IMR-90 (cell line): ENCODE data around the gene LRRC10. TPM values are rescaled to one million over a fixed set of nuclear protein-coding genes. Genes with fewer than 3 reads are reported as not detected.

Experiments used
- ATAC-seq: fragments of 200-7000 bp; cut with Tn5 transposase; 2 replicates; pipeline ENCODE4 v1.9.1; 2020; ENCODE audit warnings: low read depth, mild to moderate bottlenecking, moderate library complexity
- BruUV-seq: library from RNA; stranded (reverse); fragments of 400-500 nt; replicated peaks from 2 replicates; lab custom pipeline; 2021; lab: Mats Ljungman, UMichigan
- CTCF ChIA-PET: fragments of 300-600 bp; formaldehyde crosslinking; extraction: SDS; loops from one replicate; lab custom pipeline; 2021; ENCODE audit warnings: antibody characterized with exemption; lab: Yijun Ruan, JAX
- POLR2A ChIA-PET: fragments of 300-600 bp; sonication (Branson Sonifier 250); formaldehyde crosslinking; loops from one replicate; lab custom pipeline; 2022; ENCODE audit warnings: antibody characterized with exemption; ENCODE audit not compliant: unreplicated experiment; lab: Charles Lee
- DNase-seq: peaks from one replicate; pipeline ENCODE4 v3.0.0; 2013
- H2AFZ ChIP-seq: replicated peaks from 2 replicates; pipeline ENCODE3; 2013; ENCODE audit warnings: low read length, mild to moderate bottlenecking; ENCODE audit not compliant: poor library complexity
- H2AK5ac ChIP-seq: 2 replicates; pipeline ENCODE4 v1.6.1; 2013; ENCODE audit warnings: low read depth, low read length, inconsistent platforms
- H2AK9ac ChIP-seq: replicated peaks from 2 replicates; pipeline ENCODE3; 2013; ENCODE audit warnings: mild to moderate bottlenecking, low read depth, low read length, moderate library complexity; ENCODE audit not compliant: poor library complexity
- H2BK120ac ChIP-seq: 2 replicates; pipeline ENCODE4 v1.6.1; 2013; ENCODE audit warnings: low read depth, low read length, inconsistent platforms
- H2BK15ac ChIP-seq: 3 replicates; pipeline ENCODE4 v1.6.1; 2013; ENCODE audit warnings: low read depth, low read length, inconsistent platforms
- H2BK20ac ChIP-seq: 2 replicates; pipeline ENCODE4 v1.6.1; 2013; ENCODE audit warnings: low read depth, mild to moderate bottlenecking, inconsistent platforms, low read length, moderate library complexity
- H2BK5ac ChIP-seq: 2 replicates; pipeline ENCODE4 v1.6.1; 2013; ENCODE audit warnings: mild to moderate bottlenecking, low read depth, low read length, inconsistent platforms; ENCODE audit not compliant: poor library complexity, severe bottlenecking
- H3K14ac ChIP-seq: replicated peaks from 2 replicates; pipeline ENCODE4 v1.6.1; 2013; ENCODE audit warnings: low read depth, low read length, inconsistent platforms
- H3K18ac ChIP-seq: 2 replicates; pipeline ENCODE4 v1.6.1; 2013; ENCODE audit warnings: low read depth, low read length, control low read depth
- H3K23ac ChIP-seq: 2 replicates; pipeline ENCODE4 v1.6.1; 2013; ENCODE audit warnings: low read depth, low read length, inconsistent platforms
- H3K27ac ChIP-seq: 2 replicates; pipeline ENCODE4 v1.5.1; 2013; ENCODE audit warnings: mild to moderate bottlenecking, control low read depth, low read length; ENCODE audit not compliant: insufficient read depth
- H3K27me3 ChIP-seq: 2 replicates; pipeline ENCODE4 v1.6.1; 2013; ENCODE audit warnings: low read length; ENCODE audit not compliant: control insufficient read depth, insufficient read depth
- H3K36me3 ChIP-seq: 2 replicates; pipeline ENCODE4 v1.6.1; 2013; ENCODE audit warnings: low read length, mixed read lengths; ENCODE audit not compliant: control insufficient read depth, insufficient read depth
- H3K4ac ChIP-seq: 2 replicates; pipeline ENCODE4 v1.6.1; 2013; ENCODE audit warnings: low read depth, low read length, inconsistent platforms
- H3K4me1 ChIP-seq: 2 replicates; pipeline ENCODE4 v1.6.1; 2013; ENCODE audit warnings: low read length, mixed read lengths; ENCODE audit not compliant: control insufficient read depth, insufficient read depth
- H3K4me2 ChIP-seq: 2 replicates; pipeline ENCODE4 v1.6.1; 2013; ENCODE audit warnings: low read depth, mild to moderate bottlenecking, control low read depth, low read length, moderate library complexity
- H3K4me3 ChIP-seq: 2 replicates; pipeline ENCODE4 v1.5.1; 2013; ENCODE audit warnings: low read depth, mild to moderate bottlenecking, control low read depth, low read length, moderate library complexity; ENCODE audit not compliant: insufficient read depth
- H3K56ac ChIP-seq: 2 replicates; pipeline ENCODE4 v1.6.1; 2013; ENCODE audit warnings: low read length, inconsistent platforms; ENCODE audit not compliant: insufficient read depth; ENCODE audit errors: extremely low read depth
- H3K79me1 ChIP-seq, 2 experiments: 2 replicates each; pipeline ENCODE4 v1.6.1; 2013; ENCODE audit warnings: low read length in 2 of 2, inconsistent platforms in 1 of 2, low read depth in 1 of 2
- H3K9ac ChIP-seq: 2 replicates; pipeline ENCODE4 v1.6.1; 2013; ENCODE audit warnings: low read depth, low read length, control low read depth
- H3K9me1 ChIP-seq: 2 replicates; pipeline ENCODE4 v1.6.1; 2013; ENCODE audit warnings: low read length, inconsistent platforms; ENCODE audit not compliant: insufficient read depth
- H3K9me3 ChIP-seq: 2 replicates; pipeline ENCODE4 v1.6.1; 2013; ENCODE audit warnings: low read length; ENCODE audit not compliant: control insufficient read depth, insufficient read depth
- H4K20me1 ChIP-seq: 2 replicates; pipeline ENCODE4 v1.6.1; 2013; ENCODE audit warnings: low read length, inconsistent platforms; ENCODE audit not compliant: insufficient read depth
- H4K5ac ChIP-seq: 2 replicates; pipeline ENCODE4 v1.6.1; 2013; ENCODE audit warnings: mild to moderate bottlenecking, low read depth, low read length, control low read depth
- H4K8ac ChIP-seq, 2 experiments: 2 replicates each; pipeline ENCODE4 v1.6.1; 2013; ENCODE audit warnings: low read depth in 2 of 2, low read length in 2 of 2, control low read depth in 1 of 2, inconsistent platforms in 1 of 2
- H4K91ac ChIP-seq: 2 replicates; pipeline ENCODE4 v1.6.1; 2013; ENCODE audit warnings: low read depth, low read length, inconsistent platforms; ENCODE audit not compliant: insufficient read depth
- BHLHE40 ChIP-seq: fragments of 150-350 bp; IDR thresholded peaks from 2 replicates; pipeline ENCODE4 v1.6.1; 2016; ENCODE audit warnings: mild to moderate bottlenecking, low read depth, low read length
- CEBPB ChIP-seq: IDR thresholded peaks from 2 replicates; pipeline ENCODE4 v1.6.1; 2012; ENCODE audit warnings: low read depth, low read length, improper control_type of control experiment
- CHD1 ChIP-seq: IDR thresholded peaks from 2 replicates; pipeline ENCODE4 v1.6.1; 2012; ENCODE audit warnings: low read depth, low read length, improper control_type of control experiment
- CTCF ChIP-seq: conservative IDR thresholded peaks from 2 replicates; pipeline ENCODE4 v1.5.1; 2012; ENCODE audit warnings: mild to moderate bottlenecking, low read depth, low read length, improper control_type of control experiment
- FOS ChIP-seq: fragments of 150-350 bp; IDR thresholded peaks from 2 replicates; pipeline ENCODE4 v1.6.1; 2016; ENCODE audit warnings: low read depth, low read length
- MAFK ChIP-seq: IDR thresholded peaks from 2 replicates; pipeline ENCODE4 v1.6.1; 2012; ENCODE audit warnings: low read depth, low read length, improper control_type of control experiment
- MAZ ChIP-seq: IDR thresholded peaks from 2 replicates; pipeline ENCODE4 v1.6.1; 2012; ENCODE audit warnings: low read depth, mild to moderate bottlenecking, low read length, improper control_type of control experiment, moderate library complexity, borderline replicate concordance
- MXI1 ChIP-seq: IDR thresholded peaks from 2 replicates; pipeline ENCODE4 v1.6.1; 2012; ENCODE audit warnings: low read depth, mild to moderate bottlenecking, low read length, moderate library complexity, borderline replicate concordance
- NFE2L2 ChIP-seq: fragments of 150-350 bp; IDR thresholded peaks from 2 replicates; pipeline ENCODE4 v1.6.1; 2016; ENCODE audit warnings: low read depth, mild to moderate bottlenecking, low read length
- POLR2A ChIP-seq: IDR thresholded peaks from 2 replicates; pipeline ENCODE4 v1.6.1; 2012; ENCODE audit warnings: mild to moderate bottlenecking, low read depth, low read length
- RAD21 ChIP-seq: IDR thresholded peaks from 2 replicates; pipeline ENCODE4 v1.6.1; 2012; ENCODE audit warnings: low read length, improper control_type of control experiment
- RCOR1 ChIP-seq: IDR thresholded peaks from 2 replicates; pipeline ENCODE4 v1.6.1; 2012; ENCODE audit warnings: mild to moderate bottlenecking, low read length, improper control_type of control experiment; ENCODE audit not compliant: insufficient replicate concordance
- RFX5 ChIP-seq: IDR thresholded peaks from 2 replicates; pipeline ENCODE4 v1.8.0; 2012; ENCODE audit warnings: low read depth, mild to moderate bottlenecking, low read length, moderate library complexity
- SMC3 ChIP-seq: fragments of 150-350 bp; IDR thresholded peaks from 2 replicates; pipeline ENCODE4 v1.6.1; 2016; ENCODE audit warnings: low read depth, mild to moderate bottlenecking, antibody characterized with exemption, low read length, moderate library complexity
- USF2 ChIP-seq: fragments of 150-350 bp; IDR thresholded peaks from 2 replicates; pipeline ENCODE4 v1.6.1; 2017; ENCODE audit warnings: mild to moderate bottlenecking, antibody characterized with exemption, low read length, low read depth
- WGBS, 2 experiments: methylation state at CpG; one replicate each; pipeline versions ENCODE4 v1.1.5 to v1.1.7; 2013; ENCODE audit warnings: missing lambda C conversion rate in 2 of 2; ENCODE audit not compliant: insufficient read length in 1 of 2; ENCODE audit errors: extremely low coverage in 2 of 2; 5-methylcytosine and 5-hydroxymethylcytosine counted together
- dilution Hi-C: fragments of 300-500 bp; cut with HindIII; formaldehyde crosslinking; loops from one replicate; pipeline ENCODE4 v1.14.3; 2018; ENCODE audit warnings: low sequenced_read_pairs; ENCODE audit not compliant: unreplicated experiment
- in situ Hi-C: fragments of 300-500 bp; cut with MboI; formaldehyde crosslinking; loops from 3 replicates; pipeline ENCODE4 v1.14.3; 2019; ENCODE audit warnings: low sequenced_read_pairs, inconsistent platforms, mixed read lengths
- intact Hi-C: fragments of 100-400 bp; cut with micrococcal nuclease; formaldehyde crosslinking; loops from 2 replicates; pipeline ENCODE4 v1.10.0; 2022
- polyA plus RNA-seq, 3 experiments: library from polyadenylated mRNA; depleted of rRNA; stranded (reverse); fragments of >200 nt; gene quantifications; 2 replicates each; pipeline ENCODE4 v1.2.3, GENCODE V29; 2012; ENCODE audit warnings: low replicate concordance in 1 of 3
- total RNA-seq: library from RNA; depleted of rRNA; stranded (reverse); fragments of >200 nt; gene quantifications from 2 replicates; pipeline ENCODE4 v1.2.3, GENCODE V29; 2012

The LRRC10 gene
- total and polyA plus RNA-seq, 2 of the 4 experiments (the other 2 are of a cell fraction) = not detected

GRCh38 chr12:69627501-69627900, 16.8 kb upstream of the LRRC10 start:
- Histone ChIP-seq H3K9ac (no peak overlapping the region), H2BK20ac (no peak overlapping the region), H2AFZ (no peak overlapping the region), H3K56ac (no peak overlapping the region), H4K91ac (no peak overlapping the region), H3K4ac (no peak overlapping the region), H3K27me3 (peaks cover 8% of the 10 kb centered on the region), H3K4me2 (no peak overlapping the region), H2BK120ac (no peak overlapping the region), H3K36me3 (no peaks in the 10 kb centered on the region), H3K79me1 (no peaks in the 10 kb centered on the region), H3K4me3 (no peak overlapping the region), H3K18ac (no peak overlapping the region), H3K9me3 (no peaks in the 10 kb centered on the region), H2AK9ac (no peak overlapping the region), H2BK15ac (no peak overlapping the region), H3K4me1 (no peaks in the 10 kb centered on the region), H4K8ac (no peak overlapping the region), H4K20me1 (no peaks in the 10 kb centered on the region), H3K27ac (no peak overlapping the region), H2AK5ac (no peak overlapping the region), H3K14ac (no peak overlapping the region), H3K23ac (no peak overlapping the region), H2BK5ac (no peak overlapping the region), H3K9me1 (no peaks in the 10 kb centered on the region), H4K5ac (no peak overlapping the region)
- intact Hi-C loops (no loop called here), dilution Hi-C loops (no loop called here), in situ Hi-C loops (no loop called here)
- BruUV-seq = no TSS peak
- no CpG with 5 or more reads among the region's 8 CpGs for WGBS, 2 experiments
- ATAC-seq = no peak
- no peak for DNase-seq
- CTCF ChIA-PET = no interaction called here
- no peak for TF ChIP-seq MAZ
- TF ChIP-seq NFE2L2 = no peak
- TF ChIP-seq RFX5 = no peak
- no peak for TF ChIP-seq CTCF
- TF ChIP-seq RAD21 = no peak
- no peak for TF ChIP-seq CEBPB
- no peak for TF ChIP-seq MAFK
- no peak for TF ChIP-seq USF2
- no peak for TF ChIP-seq POLR2A
- no peak for TF ChIP-seq FOS
- TF ChIP-seq MXI1 = no peak
- TF ChIP-seq CHD1 = no peak
- no peak for TF ChIP-seq SMC3
- no peak for TF ChIP-seq RCOR1
- TF ChIP-seq BHLHE40 = no peak
- POLR2A ChIA-PET = no interaction called here
